Choroid plexus epithelial cell (primary cell): ENCODE measurements around the gene SH2B3.

Experiments used
- DNase-seq: peaks from one replicate; pipeline ENCODE4 v3.0.0-alpha.2; 2010; ENCODE audit warnings: low read depth
- H3K4me3 ChIP-seq: 2 replicates; pipeline ENCODE4 v1.5.1; 2011; ENCODE audit warnings: low read depth, mild to moderate bottlenecking, control low read depth, low read length, moderate library complexity
- TF ChIP-seq, protein P1 (sequence below): conservative IDR thresholded peaks from 2 replicates; pipeline ENCODE4 v1.5.1; 2011; ENCODE audit warnings: low read depth, mild to moderate bottlenecking, control low read depth, inconsistent platforms, low read length, moderate library complexity

Gene SH2B3

DNA sequence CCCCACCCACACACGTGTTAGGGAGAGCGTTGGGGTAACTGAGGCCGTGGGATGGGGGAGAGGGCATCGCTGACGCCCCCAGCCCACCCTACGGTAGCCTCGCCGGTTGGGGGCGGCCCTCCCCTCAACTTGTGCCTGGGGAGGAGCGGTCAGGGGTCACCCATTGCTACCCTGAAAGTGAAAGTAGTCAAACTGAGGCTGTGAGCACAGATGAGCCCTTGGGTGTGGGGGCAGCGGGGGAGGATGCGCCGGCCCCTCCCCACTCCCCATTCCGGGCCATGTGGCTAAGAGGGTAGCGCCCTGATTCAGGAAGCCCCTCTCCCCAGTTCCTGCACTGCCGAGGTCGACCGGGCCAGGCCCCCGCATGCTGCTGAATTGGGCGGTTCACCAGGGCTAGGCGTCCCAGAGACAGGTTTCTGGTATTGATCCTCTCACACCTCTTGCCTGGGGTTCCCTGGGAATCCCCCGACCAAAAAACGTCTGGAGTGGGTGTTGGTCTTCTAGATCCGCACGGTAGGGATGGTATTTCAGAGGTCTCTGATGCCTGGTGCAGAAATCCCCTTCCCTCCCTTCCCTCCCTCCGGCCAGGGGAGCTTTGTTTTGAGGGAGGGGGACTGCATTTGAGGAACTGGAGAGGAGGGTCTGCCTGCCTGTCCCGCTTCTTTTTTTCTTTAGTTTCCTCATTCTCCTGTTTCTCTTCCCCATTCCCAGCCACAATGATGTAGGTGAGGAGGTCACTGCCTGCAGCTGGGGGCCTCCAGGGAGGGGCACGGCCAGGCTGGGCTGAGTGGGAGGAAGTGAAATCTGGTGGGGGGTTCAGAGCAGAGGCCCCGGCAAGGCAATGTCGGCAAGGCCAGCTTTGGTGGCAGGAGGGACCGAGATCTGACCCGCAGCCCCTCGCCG lies 1.0 kb downstream of the SH2B3 start:
- H3K4me3 ChIP-seq: peak overlapping the region; percentile 91
- TF ChIP-seq, protein P1, sequence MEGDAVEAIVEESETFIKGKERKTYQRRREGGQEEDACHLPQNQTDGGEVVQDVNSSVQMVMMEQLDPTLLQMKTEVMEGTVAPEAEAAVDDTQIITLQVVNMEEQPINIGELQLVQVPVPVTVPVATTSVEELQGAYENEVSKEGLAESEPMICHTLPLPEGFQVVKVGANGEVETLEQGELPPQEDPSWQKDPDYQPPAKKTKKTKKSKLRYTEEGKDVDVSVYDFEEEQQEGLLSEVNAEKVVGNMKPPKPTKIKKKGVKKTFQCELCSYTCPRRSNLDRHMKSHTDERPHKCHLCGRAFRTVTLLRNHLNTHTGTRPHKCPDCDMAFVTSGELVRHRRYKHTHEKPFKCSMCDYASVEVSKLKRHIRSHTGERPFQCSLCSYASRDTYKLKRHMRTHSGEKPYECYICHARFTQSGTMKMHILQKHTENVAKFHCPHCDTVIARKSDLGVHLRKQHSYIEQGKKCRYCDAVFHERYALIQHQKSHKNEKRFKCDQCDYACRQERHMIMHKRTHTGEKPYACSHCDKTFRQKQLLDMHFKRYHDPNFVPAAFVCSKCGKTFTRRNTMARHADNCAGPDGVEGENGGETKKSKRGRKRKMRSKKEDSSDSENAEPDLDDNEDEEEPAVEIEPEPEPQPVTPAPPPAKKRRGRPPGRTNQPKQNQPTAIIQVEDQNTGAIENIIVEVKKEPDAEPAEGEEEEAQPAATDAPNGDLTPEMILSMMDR: no peak
- no peak for DNase-seq

DNA sequence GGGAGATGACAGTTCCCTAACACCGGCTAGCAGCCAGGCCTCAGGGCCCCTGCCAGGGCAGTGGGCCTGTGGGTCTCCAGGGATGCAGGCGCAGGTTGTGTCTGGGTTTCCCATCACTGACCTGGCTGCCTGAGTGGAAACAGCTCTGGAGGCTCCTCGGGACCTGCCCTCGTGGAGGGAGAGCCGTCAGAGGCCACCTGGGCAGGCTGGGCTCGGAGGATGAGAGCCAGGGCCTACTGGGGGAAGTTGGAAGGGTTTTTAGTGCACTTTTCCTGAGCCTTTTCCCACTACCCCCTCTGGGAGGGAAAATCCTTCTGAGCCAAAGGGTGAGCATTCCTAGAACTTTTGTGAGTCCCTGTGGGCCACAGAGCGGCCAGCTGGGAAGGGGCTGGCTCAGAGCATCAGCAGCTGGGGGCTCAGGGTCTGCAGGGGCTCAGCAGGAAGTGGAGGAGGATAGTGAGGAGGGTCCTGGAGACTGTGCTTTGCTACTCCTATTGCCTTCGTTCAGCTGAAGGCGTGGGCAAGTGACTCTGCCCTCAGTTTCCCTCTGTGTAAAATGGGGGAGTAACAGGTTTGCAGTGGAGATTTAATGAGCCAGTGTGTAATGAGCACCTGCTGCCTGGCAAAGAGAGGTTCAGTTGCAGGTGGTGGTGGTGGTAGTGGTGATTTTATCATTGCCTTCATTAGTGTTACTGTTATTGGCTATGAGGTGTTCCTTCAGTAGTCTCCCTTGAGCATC lies 1.8 kb downstream of the SH2B3 start:
- DNase-seq: peak; percentile 29
- peak overlapping the region; percentile 91 for H3K4me3 ChIP-seq
- TF ChIP-seq, protein P1: no peak

DNA sequence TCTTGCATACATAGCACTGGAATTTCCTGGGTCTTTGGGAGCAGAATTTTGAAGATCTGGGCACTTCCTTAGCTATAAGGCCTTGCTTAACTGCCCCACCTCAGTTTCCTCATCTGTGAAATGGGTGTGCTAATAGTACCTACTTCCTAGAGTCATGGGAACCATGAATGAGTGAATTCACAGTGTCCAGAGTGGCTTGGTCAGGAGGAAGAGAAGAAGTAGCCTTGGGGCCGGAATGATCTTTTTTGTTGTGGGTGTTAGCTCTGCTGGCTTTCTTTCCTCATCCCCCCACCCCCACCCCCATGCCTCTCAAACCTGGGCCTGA lies 2.4 kb downstream of the SH2B3 start:
- peak overlapping the region; percentile 91 for H3K4me3 ChIP-seq
- TF ChIP-seq, protein P1: no peak
- DNase-seq: peak; percentile 37

DNA sequence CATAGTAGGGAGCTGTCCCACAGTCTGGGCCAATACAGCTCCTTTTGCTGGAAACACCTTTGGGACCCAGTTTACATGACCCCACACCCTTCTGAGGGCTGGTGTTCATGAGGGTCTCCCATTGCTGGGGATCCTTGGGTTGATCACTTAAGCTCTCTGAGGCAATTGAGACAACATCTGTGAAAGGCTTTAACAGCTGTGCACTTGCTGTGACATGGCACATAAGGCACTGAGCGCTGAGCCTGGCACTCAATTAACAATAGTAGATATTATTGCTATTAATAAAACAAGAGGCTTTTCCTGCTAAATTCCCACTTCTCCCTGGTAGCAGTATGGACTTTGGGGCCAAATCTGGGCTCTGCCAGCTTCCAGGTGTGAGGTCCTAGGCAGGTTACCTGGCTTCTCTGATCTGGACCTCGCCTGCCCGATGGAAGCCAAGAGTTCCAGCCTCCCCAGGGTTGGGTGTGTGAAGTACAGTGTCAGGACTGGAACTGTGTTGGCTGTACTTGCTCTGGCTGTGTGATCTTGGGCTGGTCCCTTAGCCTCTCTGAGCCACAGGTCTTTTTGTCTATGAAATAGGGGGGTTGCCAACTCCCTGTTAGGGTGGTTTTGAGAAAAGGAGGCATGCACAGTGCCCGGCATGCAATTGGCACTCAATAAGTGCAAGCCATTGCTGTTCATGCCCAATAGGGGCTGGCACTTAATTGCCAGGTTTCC lies 3.1 kb downstream of the SH2B3 start:
- TF ChIP-seq, protein P1: no peak
- peak overlapping the region; percentile 91 for H3K4me3 ChIP-seq
- no peak for DNase-seq

DNA sequence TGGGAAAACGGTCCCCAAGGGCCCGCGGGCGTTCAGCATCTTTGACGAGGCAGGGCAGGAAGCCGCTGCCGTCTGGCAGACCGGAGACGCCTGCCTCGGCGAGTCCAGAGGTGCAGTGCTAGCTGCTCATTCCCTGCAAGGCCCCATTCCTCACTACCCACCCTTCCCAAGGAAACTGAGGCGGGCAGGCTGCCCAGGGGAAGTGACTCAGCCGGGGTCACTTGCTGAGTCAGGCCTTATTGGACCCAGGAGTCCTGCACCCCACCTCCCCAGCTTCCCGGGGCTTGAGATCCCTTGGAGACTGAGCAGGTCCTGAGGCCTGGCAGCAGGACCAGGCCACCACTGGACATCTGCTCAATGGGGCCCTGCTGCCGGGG lies 3.7 kb downstream of the SH2B3 start:
- DNase-seq: peak; percentile 51
- TF ChIP-seq, protein P1: no peak
- H3K4me3 ChIP-seq: peak overlapping the region; percentile 91

DNA sequence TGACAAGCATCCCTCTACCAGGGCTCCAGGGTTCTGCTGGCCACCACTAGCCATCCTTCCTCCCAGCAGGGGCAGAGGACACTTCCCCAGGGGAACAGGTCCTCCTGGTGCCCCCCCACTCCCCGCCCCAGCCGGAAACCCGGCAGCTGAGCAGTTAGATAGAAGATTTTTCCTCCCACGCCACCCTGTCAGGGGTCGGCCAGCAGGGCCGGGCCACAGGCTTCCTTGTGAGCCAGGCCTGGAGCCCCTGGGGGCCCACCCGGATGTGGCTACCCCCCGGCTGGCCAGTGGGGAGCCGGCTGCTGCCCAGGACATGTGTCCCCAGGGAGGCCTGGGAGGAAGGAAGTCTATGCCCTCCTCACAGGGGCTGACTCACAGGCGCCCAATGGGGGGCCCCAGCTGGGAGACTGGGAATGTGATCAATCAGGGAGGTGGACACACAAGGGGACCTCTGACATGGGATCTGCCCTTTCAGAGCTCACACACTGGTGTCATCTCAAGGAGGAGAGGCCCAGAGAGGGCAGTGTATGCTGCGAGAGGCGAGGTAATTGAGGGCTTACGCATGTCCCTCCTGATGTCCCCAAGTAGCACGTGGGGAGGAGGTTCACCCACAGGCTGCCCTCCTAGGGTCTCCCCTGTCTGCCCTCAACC lies 4.2 kb downstream of the SH2B3 start:
- DNase-seq: peak; percentile 90
- peak overlapping the region; percentile 91 for H3K4me3 ChIP-seq
- TF ChIP-seq, protein P1: no peak
